Endothelial cell (in vitro differentiated cells): ENCODE data around the gene CCL19. TPM values are rescaled to one million over a fixed set of nuclear protein-coding genes. Genes with fewer than 3 reads are reported as not detected.

Experiments used
- DNase-seq: peaks from one replicate; pipeline ENCODE4 v3.0.0; 2021; ENCODE audit warnings: low spot score
- H3K27ac Mint-ChIP-seq: one replicate; pipeline ENCODE4 v1.8.0; 2021; ENCODE audit warnings: mixed read lengths, inconsistent platforms; ENCODE audit not compliant: unreplicated experiment
- H3K27me3 Mint-ChIP-seq: one replicate; pipeline ENCODE4 v1.8.0; 2021; ENCODE audit warnings: mild to moderate bottlenecking, moderate library complexity, mixed read lengths, inconsistent platforms; ENCODE audit not compliant: unreplicated experiment
- H3K36me3 Mint-ChIP-seq: one replicate; pipeline ENCODE4 v1.8.0; 2021; ENCODE audit warnings: mild to moderate bottlenecking, low read depth, mixed read lengths, inconsistent platforms; ENCODE audit not compliant: unreplicated experiment
- H3K4me1 Mint-ChIP-seq: one replicate; pipeline ENCODE4 v1.8.0; 2021; ENCODE audit warnings: mild to moderate bottlenecking, mixed read lengths, inconsistent platforms; ENCODE audit not compliant: unreplicated experiment
- H3K4me3 Mint-ChIP-seq: one replicate; pipeline ENCODE4 v1.8.0; 2021; ENCODE audit warnings: mild to moderate bottlenecking, mixed read lengths, inconsistent platforms; ENCODE audit not compliant: unreplicated experiment
- H3K9me3 Mint-ChIP-seq: one replicate; pipeline ENCODE4 v1.8.0; 2021; ENCODE audit warnings: mixed read lengths, inconsistent platforms; ENCODE audit not compliant: unreplicated experiment
- CTCF ChIP-seq: fragments of 200-600 bp; sonication (generic); IDR thresholded peaks from one replicate; pipeline ENCODE4 v1.5.0; 2021; ENCODE audit warnings: antibody characterized with exemption; ENCODE audit not compliant: unreplicated experiment
- total RNA-seq: library from RNA; stranded (reverse); fragmentation: NEBNext Ultra II Directional; extraction: Animal tissue kit (Norgen Biotek cat#: 25700); gene quantifications from one replicate; pipeline ENCODE4 v1.2.1, GENCODE V29; 2021; ENCODE audit not compliant: unreplicated experiment

Gene CCL19
- total RNA-seq, 1 donor from 2014 or later, result not detected

- H3K4me1 Mint-ChIP-seq, result no peaks in the 10 kb centered on the region
- no peaks in the 10 kb centered on the region for H3K9me3 Mint-ChIP-seq
- H3K36me3 Mint-ChIP-seq, result no peaks in the 10 kb centered on the region
- no peak for TF ChIP-seq CTCF
- H3K4me3 Mint-ChIP-seq, result no peak overlapping the region
- peaks cover 12% of the 10 kb centered on the region for H3K27me3 Mint-ChIP-seq
- H3K27ac Mint-ChIP-seq, result no peak overlapping the region
- no peak for DNase-seq
Measured at GRCh38 chr9:34684816-34685215, 6.3 kb downstream of the CCL19 start.

- DNase-seq, result no peak
- H3K4me3 Mint-ChIP-seq, result no peak overlapping the region
- H3K27me3 Mint-ChIP-seq, result peaks cover 12% of the 10 kb centered on the region
- no peaks in the 10 kb centered on the region for H3K36me3 Mint-ChIP-seq
- no peaks in the 10 kb centered on the region for H3K9me3 Mint-ChIP-seq
- H3K27ac Mint-ChIP-seq, result no peak overlapping the region
- no peak for TF ChIP-seq CTCF
- H3K4me1 Mint-ChIP-seq, result no peaks in the 10 kb centered on the region
Measured at GRCh38 chr9:34684145-34684544, 6.9 kb downstream of the CCL19 start.

- TF ChIP-seq CTCF, result no peak
- Mint-ChIP-seq H3K9me3 (no peaks in the 10 kb centered on the region), H3K4me3 (no peak overlapping the region), H3K27me3 (peaks cover 5% of the 10 kb centered on the region), H3K4me1 (no peaks in the 10 kb centered on the region), H3K27ac (no peak overlapping the region), H3K36me3 (no peaks in the 10 kb centered on the region)
- no peak for DNase-seq
Measured at GRCh38 chr9:34675869-34676268, 15.2 kb downstream of the CCL19 start.

- Mint-ChIP-seq H3K9me3 (no peaks in the 10 kb centered on the region), H3K27ac (no peak overlapping the region), H3K27me3 (peaks cover 5% of the 10 kb centered on the region), H3K4me1 (no peaks in the 10 kb centered on the region), H3K36me3 (no peaks in the 10 kb centered on the region), H3K4me3 (no peak overlapping the region)
- peak; percentile 59 for TF ChIP-seq CTCF
- peak; percentile 89 for DNase-seq
Measured at GRCh38 chr9:34675048-34675714, 15.9 kb downstream of the CCL19 start.

- TF ChIP-seq CTCF, result no peak
- DNase-seq, result no peak
- H3K9me3 Mint-ChIP-seq, result no peaks in the 10 kb centered on the region
- no peak overlapping the region for H3K4me3 Mint-ChIP-seq
- H3K36me3 Mint-ChIP-seq, result peaks cover 5% of the 10 kb centered on the region
- peaks cover 5% of the 10 kb centered on the region for H3K27me3 Mint-ChIP-seq
- H3K27ac Mint-ChIP-seq, result no peak overlapping the region
- no peaks in the 10 kb centered on the region for H3K4me1 Mint-ChIP-seq
Measured at GRCh38 chr9:34674440-34674839, 16.6 kb downstream of the CCL19 start.
